A549 (cell line): ENCODE data around the gene CPNE1.

Experiments used
- EP300 ChIP-seq, 2 experiments: fragments of >200 bp; sonication (Bioruptor Twin); formaldehyde crosslinking; IDR thresholded peaks; 2 replicates in 1 of 2; 3 replicates in 1 of 2; pipeline ENCODE4 v1.6.1; 2016 to 2017
- FOSL2 ChIP-seq, 2 experiments: fragments of 450-650 bp in 1 of 2; fragments of >200 bp in 1 of 2; sonication (Bioruptor Twin) in 1 of 2; formaldehyde crosslinking; IDR thresholded peaks; 2 replicates each; pipeline versions ENCODE4 v1.5.0 to v1.6.1; 2016 to 2020; ENCODE audit warnings: mild to moderate bottlenecking in 1 of 2, moderate library complexity in 1 of 2
- KDM1A ChIP-seq: fragments of 200-600 bp; sonication (generic); IDR thresholded peaks from 2 replicates; pipeline ENCODE4 v1.6.1; 2016; ENCODE audit warnings: low read depth, mild to moderate bottlenecking
- PHF8 ChIP-seq: fragments of 200-600 bp; sonication (generic); IDR thresholded peaks from 2 replicates; pipeline ENCODE4 v1.6.1; 2016; ENCODE audit warnings: low read depth, mild to moderate bottlenecking, antibody characterized with exemption, moderate library complexity, borderline replicate concordance
- POLR2A ChIP-seq: IDR thresholded peaks from 2 replicates; pipeline ENCODE4 v1.6.1; 2012; ENCODE audit warnings: mild to moderate bottlenecking, low read length
- RAD21 ChIP-seq, 2 experiments: fragments of >200 bp in 1 of 2; sonication (Bioruptor Twin) in 1 of 2; formaldehyde crosslinking in 1 of 2; IDR thresholded peaks in 1 of 2; conservative IDR thresholded peaks in 1 of 2; 2 replicates in 1 of 2; 3 replicates in 1 of 2; pipeline ENCODE4 v1.6.1; 2012 to 2018; ENCODE audit warnings: inconsistent platforms in 1 of 2
- SMC3 ChIP-seq: fragments of >200 bp; sonication (Bioruptor Twin); formaldehyde crosslinking; IDR thresholded peaks from 3 replicates; pipeline ENCODE4 v1.6.1; 2018; ENCODE audit warnings: inconsistent platforms
- TF ChIP-seq, protein P1 (sequence below): fragments of 450-650 bp; IDR thresholded peaks from 2 replicates; pipeline ENCODE4 v1.6.1; 2014; ENCODE audit warnings: antibody characterized with exemption
- TF ChIP-seq, protein P2 (sequence below): fragments of >200 bp; sonication (Bioruptor Twin); formaldehyde crosslinking; IDR thresholded peaks from 3 replicates; pipeline ENCODE4 v1.5.1; 2016

DNA sequence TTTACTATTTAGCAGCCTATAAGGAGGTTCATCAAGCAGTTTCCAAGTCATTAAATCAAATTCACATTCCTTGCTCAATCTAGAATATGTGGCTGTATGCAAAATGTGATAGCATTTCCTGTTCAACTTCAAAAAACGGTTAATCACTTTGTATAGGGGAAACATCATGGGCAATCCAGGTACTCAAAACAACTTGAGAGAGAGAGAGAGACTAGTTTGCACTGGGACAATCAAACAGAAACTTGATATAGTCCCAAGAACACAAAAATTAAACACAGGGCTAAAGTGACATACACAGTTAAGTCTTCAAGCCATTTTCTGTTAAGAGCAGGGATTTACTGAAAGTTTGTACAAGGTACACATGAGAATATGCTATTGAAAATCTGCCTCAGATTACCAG lies 7.4 kb downstream of the CPNE1 start:
- TF ChIP-seq POLR2A, result no peak
- no peak for TF ChIP-seq KDM1A
- TF ChIP-seq, protein P1, sequence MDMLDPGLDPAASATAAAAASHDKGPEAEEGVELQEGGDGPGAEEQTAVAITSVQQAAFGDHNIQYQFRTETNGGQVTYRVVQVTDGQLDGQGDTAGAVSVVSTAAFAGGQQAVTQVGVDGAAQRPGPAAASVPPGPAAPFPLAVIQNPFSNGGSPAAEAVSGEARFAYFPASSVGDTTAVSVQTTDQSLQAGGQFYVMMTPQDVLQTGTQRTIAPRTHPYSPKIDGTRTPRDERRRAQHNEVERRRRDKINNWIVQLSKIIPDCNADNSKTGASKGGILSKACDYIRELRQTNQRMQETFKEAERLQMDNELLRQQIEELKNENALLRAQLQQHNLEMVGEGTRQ, result no peak
- TF ChIP-seq, protein P2, sequence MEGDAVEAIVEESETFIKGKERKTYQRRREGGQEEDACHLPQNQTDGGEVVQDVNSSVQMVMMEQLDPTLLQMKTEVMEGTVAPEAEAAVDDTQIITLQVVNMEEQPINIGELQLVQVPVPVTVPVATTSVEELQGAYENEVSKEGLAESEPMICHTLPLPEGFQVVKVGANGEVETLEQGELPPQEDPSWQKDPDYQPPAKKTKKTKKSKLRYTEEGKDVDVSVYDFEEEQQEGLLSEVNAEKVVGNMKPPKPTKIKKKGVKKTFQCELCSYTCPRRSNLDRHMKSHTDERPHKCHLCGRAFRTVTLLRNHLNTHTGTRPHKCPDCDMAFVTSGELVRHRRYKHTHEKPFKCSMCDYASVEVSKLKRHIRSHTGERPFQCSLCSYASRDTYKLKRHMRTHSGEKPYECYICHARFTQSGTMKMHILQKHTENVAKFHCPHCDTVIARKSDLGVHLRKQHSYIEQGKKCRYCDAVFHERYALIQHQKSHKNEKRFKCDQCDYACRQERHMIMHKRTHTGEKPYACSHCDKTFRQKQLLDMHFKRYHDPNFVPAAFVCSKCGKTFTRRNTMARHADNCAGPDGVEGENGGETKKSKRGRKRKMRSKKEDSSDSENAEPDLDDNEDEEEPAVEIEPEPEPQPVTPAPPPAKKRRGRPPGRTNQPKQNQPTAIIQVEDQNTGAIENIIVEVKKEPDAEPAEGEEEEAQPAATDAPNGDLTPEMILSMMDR, result no peak
- TF ChIP-seq FOSL2 (IDR thresholded peaks at IDR 0.05), result no peak
- TF ChIP-seq FOSL2 (CRISPR knock-in tag; IDR thresholded peaks at IDR 0.05), result no peak
- TF ChIP-seq EP300 (IDR thresholded peaks at IDR 0.05), result no peak
- TF ChIP-seq RAD21 (conservative IDR thresholded peaks at IDR 0.05 in 1 of 2, IDR thresholded peaks at IDR 0.05 in 1 of 2), result no peak
- no peak for TF ChIP-seq SMC3
- TF ChIP-seq PHF8, result no peak
